GM15510 (cell line): Measurements from ENCODE around the gene COL8A1.
A peak's percentile ranks its signal among the peaks of the same experiment; 100 is the strongest.

Experiments used
- POLR2A ChIP-seq: IDR thresholded peaks from 3 replicates; pipeline ENCODE4 v1.6.1; 2011; ENCODE audit warnings: borderline replicate concordance; ENCODE audit not compliant: insufficient read length; ENCODE audit errors: extremely low read depth

Gene COL8A1

DNA sequence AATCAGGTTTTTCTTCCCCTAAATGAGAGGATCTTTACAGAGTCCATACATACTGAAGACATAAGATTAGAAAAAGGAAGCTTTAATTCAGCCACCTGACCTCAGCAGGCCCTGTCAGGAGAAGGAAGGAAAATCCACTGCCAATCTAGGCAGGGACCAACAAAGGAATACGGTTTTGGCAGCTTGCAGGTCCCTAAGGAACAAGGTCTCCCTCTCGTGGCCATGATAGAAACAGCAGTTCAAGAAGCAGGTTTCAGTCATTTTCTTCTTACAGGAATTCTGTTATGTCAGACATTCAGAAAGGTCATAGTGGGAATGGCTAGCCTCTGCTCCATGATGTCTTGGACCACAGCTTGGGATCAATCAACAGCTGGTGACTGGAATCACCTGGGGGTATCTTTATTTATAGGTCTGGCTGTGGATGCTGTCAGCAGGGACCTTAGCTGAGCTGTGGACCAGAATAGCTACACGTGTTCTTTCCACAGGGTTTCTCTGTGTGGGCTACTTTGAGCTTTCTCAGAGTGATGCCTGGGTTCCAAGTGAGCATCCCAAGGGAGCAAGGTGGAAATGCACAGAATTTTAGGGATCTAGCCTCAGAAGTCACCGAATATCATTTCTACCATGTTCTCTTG is 169.9 kb downstream of the COL8A1 start:
- TF ChIP-seq POLR2A, result no peak

DNA sequence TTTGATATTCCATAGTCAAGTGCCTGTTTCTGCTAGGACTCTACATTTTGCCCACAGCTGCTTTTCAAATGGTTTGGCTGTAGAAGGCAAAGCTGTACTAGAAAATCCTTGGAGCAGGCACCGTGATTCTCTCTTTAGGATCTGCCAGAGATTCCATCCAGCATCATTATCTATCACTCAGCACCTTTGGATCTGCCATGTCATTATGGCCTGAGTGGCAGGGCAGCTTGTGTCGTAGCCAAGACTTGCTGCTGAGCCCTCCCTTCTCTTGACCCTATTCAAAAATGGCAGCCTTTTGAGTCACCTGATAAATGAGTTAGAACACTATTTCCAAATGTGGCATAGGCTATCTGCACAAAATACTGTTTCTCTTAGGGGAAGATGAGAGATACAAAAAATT is 171.2 kb downstream of the COL8A1 start:
- no peak for TF ChIP-seq POLR2A

DNA sequence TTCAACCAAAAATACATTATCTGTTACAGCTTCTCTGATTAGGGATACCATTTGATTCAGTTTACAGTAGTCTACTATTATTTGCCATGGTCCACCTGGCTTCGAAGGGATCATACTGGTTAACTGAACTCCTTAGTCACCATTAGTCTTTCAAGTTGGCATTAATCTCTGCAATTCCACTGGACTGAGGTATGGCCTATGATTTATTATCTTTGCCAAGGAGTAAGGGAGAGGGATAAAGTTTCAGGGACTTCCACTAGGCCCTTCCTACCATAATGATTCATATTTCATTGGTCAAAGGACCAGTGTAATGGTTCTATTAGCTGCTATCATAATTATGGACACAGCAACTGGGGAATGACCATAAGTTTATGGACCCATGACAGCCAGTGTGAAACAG is 172.0 kb downstream of the COL8A1 start:
- no peak for TF ChIP-seq POLR2A

DNA sequence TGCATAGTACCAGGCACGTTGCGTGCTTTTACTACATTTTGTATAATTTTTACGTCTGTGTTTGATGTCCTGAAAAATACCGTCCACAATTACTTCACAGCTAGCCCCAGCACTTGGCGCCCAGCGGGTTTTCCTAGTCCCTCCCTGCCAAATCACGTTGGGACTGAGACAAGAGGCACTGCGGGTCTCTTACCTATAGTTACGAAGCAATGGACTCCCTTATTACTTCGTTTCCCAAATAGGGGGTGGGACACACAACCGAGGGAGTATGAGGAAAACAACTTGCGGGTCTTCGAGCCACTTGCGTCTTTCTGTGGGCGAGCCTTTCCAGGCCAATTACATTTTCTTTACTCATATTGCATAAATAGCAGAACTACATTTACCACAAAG is 178.6 kb downstream of the COL8A1 start:
- no peak for TF ChIP-seq POLR2A

DNA sequence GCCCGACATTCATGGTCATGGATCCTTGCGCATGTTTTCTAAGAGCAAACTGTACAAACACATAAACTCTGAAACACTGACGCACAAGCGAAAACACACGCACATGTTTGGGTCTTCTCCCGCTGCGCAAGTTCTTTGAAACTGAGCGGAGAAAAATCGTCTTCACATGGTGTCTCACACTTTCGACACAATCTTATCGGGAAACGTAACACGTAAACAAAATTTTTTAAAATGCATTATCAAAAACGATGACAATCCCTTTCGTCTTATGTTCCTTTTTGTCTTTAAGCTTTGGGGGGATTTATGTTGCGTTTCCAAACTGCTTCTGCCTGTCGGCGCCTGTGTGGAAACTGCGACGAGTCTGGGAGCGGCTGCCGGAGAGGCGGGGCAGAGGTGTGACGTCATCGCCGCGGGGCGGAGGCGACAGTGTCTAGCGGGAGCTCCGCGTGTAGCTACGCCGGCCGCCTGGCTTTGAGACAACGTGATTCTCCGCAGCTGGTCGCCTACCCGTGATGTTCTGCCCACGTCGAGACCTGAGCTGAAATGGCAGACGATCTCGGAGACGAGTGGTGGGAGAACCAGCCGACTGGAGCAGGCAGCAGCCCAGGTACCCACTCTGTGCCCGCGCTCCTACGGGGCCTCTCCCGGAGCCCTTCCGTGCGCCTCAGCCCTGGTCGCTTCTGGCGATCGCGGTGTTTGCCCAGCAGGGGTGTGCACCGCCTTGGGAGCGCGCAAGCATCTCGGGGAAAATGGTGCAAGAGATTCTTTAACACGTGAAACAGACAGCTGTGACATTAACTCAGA is 179.2 kb downstream of the COL8A1 start, which contains the start of gene CMSS1:
Gene CMSS1, plus strand, starts transcription at position 426 of the 804 bp plus-strand sequence.
- TF ChIP-seq POLR2A, result peak; percentile 77

- no peak for TF ChIP-seq POLR2A
Observed at GRCh38 chr3:99818818-99819217, 180.4 kb downstream of the COL8A1 start.

GRCh38 chr3:99823723-99824711 is 185.6 kb downstream of the COL8A1 start:
- TF ChIP-seq POLR2A, result no peak

GRCh38 chr3:99825004-99825640 is 186.7 kb downstream of the COL8A1 start:
- no peak for TF ChIP-seq POLR2A

DNA sequence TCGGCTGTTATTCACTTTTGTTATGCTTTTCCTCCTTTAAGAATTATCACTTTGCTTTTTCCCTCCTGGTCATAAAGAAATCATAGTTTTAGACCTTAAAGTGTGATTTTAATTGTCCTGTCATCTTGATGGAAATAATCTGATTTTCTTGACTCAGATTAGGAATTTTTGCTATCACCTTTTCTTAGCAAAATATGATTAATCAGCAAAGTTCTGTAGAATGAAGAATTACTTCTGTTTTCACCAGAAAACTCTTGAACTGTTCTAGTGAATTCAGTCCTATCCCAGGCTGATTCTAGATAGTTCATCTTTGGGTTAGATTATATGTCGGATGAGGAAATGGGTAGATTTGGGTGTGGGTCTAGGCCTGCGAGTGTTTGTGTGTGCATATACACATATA is 191.4 kb downstream of the COL8A1 start:
- no peak for TF ChIP-seq POLR2A

GRCh38 chr3:99833617-99834205 is 195.3 kb downstream of the COL8A1 start:
- no peak for TF ChIP-seq POLR2A

DNA sequence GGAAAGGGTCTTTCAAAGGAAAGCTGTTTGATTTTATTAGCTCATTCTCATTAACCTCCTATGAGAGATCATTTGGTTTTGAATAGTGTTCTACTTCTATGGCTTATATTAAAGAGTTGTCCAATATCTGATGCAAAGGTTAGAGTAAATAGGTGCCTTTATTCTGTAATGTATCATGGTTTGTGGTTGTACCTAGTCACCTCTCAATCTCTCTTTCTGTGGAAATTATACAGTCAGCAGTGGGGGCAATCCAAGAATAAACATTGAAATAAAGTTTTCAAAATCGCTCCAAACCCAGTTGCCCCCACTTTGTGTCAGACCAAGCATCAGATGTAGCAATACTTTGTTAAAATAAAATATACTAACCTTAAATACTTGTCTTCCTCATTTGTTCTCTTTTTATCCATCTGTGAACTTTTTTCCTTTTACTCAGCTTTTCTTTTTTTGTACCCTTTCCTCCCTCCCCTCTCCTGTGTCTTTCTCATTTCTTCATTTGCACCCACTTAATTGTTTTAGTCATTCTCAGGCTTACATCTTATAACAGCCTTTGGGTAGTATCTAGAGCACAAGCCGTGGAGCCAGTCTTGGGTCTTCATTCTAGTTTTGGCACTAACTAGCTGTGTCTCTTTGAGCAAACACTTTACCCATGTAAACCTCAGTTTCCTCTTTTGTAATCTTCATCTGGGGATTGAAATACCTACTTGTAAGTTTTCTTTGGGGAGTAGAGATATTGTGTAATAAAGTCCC is 196.0 kb downstream of the COL8A1 start:
- no peak for TF ChIP-seq POLR2A

DNA sequence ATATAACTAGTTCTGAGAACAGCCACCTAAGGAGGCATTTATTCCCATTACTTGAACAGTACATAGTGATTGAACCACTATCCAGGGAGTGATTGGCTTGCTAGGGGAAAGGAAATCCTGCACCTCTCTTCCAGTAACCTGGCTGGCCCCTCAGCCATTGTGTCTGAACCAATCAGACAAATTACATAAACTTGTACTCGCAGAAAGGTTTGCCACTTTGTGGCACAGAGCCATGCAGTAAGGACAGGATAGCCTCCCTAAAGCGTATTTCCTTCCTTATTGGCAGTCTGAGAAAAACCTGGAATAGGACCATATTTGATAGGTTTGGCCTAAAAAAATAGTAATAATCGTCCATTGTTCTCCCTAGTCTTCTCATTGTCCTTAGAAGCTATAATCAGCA is 198.3 kb downstream of the COL8A1 start:
- no peak for TF ChIP-seq POLR2A

- TF ChIP-seq POLR2A, result no peak
Observed at GRCh38 chr3:99837715-99838114, 199.3 kb downstream of the COL8A1 start.
